IMR-90 (cell line): ENCODE results near the gene SRC.

ENCODE experiments used
- CEBPB ChIP-seq: IDR thresholded peaks from 2 replicates; pipeline ENCODE4 v1.6.1; 2012; ENCODE audit warnings: low read depth, low read length, improper control_type of control experiment
- MAFK ChIP-seq: IDR thresholded peaks from 2 replicates; pipeline ENCODE4 v1.6.1; 2012; ENCODE audit warnings: low read depth, low read length, improper control_type of control experiment
- POLR2A ChIP-seq: IDR thresholded peaks from 2 replicates; pipeline ENCODE4 v1.6.1; 2012; ENCODE audit warnings: mild to moderate bottlenecking, low read depth, low read length
- TF ChIP-seq, protein P1 (sequence below): conservative IDR thresholded peaks from 2 replicates; pipeline ENCODE4 v1.5.1; 2012; ENCODE audit warnings: mild to moderate bottlenecking, low read depth, low read length, improper control_type of control experiment

DNA sequence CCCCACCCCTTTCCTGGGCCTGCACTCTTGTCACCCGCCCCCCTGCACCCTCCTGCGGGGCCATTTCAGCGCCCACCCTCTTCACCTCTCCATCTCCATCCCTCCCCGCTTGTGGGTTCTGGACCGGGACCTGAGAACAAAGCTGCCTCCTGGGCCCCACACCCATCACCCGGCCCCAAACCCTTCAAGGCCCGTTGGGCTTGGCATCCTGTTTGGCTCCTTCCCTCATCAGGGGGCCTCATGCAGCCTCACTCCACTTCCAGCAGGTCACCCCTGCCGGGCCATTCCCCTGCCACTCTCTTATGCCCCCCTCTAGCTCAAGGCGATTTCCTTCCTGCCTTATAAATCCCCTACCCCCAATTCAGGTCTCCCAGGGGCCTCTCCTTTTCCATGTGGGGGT, 67.4 kb downstream of the SRC start:
- TF ChIP-seq POLR2A: no peak
- no peak for TF ChIP-seq CEBPB
- TF ChIP-seq, protein P1, sequence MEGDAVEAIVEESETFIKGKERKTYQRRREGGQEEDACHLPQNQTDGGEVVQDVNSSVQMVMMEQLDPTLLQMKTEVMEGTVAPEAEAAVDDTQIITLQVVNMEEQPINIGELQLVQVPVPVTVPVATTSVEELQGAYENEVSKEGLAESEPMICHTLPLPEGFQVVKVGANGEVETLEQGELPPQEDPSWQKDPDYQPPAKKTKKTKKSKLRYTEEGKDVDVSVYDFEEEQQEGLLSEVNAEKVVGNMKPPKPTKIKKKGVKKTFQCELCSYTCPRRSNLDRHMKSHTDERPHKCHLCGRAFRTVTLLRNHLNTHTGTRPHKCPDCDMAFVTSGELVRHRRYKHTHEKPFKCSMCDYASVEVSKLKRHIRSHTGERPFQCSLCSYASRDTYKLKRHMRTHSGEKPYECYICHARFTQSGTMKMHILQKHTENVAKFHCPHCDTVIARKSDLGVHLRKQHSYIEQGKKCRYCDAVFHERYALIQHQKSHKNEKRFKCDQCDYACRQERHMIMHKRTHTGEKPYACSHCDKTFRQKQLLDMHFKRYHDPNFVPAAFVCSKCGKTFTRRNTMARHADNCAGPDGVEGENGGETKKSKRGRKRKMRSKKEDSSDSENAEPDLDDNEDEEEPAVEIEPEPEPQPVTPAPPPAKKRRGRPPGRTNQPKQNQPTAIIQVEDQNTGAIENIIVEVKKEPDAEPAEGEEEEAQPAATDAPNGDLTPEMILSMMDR: no peak
- TF ChIP-seq MAFK: no peak
